ENCODE results near the gene CDC34. TPM values are rescaled to one million over a fixed set of nuclear protein-coding genes. Genes with fewer than 3 reads are reported as not detected.

CDC34 gene
- polyA plus RNA-seq, 2 of the 4 experiments (the other 2 are of a cell fraction), result 37.4 to 62.6 TPM

DNA sequence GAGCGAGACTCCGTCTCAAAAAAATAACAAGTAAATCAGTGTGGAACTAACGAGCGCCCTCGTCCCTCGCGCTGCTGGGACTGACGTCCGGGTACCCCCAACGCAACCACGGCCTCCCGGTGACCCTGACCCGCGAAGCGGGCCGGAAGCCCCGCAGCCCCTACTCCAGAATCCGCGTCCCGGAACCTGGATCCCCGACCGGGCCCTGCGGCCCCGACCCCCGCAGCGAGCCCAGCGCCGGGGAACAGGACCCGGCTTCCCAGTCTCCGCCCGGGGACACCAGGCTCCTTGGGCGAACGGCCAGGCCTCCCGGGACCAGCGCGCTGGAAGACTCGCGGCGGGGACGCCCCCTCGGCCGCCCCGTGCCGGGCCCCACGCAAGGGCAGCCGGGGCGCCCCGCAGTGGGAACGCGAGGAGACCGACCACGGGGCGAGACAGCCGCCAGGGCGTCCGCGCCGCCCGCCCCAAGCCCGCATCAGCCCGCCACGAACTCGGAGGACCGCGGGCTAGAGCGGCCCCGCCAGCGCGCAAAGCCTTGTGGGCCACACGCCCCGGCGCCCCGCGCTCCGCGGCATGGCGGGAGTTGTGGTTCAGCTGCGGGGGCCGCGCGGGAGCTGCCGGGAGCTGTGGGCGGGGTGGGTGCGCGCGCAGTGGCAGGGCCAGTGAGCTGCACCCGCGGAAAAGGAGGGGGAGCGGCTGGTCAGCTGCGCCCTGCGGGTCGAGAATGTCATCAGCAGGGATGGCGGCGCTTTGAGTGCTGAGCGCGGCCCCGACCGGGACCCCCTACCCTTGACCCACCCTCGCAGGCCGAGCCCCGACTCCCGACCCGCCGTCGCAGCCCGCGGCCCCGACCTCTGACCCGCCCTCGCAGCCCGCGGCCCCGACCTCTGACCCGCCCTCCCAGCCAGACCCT is 42.8 kb upstream of the CDC34 start (continued):
- TF ChIP-seq SMC3 (IDR thresholded peaks at IDR 0.05) (no peak), EHMT2 (IDR thresholded peaks at IDR 0.05; ENCODE audit: low read depth) (no peak), CBX2 (IDR thresholded peaks at IDR 0.05; ENCODE audit: borderline replicate concordance, low read depth) (no peak), RNF2 (IDR thresholded peaks at IDR 0.05; ENCODE audit: borderline replicate concordance, low read depth) (no peak), NR3C1 (IDR thresholded peaks at IDR 0.05) (no peak), POLR2AphosphoS2 (conservative IDR thresholded peaks at IDR 0.05; ENCODE audit: low read length) (no peak), FOSL2 (IDR thresholded peaks at IDR 0.05) (no peak), FOSL2 (CRISPR knock-in tag; IDR thresholded peaks at IDR 0.05) (no peak), KDM5A (IDR thresholded peaks at IDR 0.05) (no peak)
- TF ChIP-seq, protein P1, sequence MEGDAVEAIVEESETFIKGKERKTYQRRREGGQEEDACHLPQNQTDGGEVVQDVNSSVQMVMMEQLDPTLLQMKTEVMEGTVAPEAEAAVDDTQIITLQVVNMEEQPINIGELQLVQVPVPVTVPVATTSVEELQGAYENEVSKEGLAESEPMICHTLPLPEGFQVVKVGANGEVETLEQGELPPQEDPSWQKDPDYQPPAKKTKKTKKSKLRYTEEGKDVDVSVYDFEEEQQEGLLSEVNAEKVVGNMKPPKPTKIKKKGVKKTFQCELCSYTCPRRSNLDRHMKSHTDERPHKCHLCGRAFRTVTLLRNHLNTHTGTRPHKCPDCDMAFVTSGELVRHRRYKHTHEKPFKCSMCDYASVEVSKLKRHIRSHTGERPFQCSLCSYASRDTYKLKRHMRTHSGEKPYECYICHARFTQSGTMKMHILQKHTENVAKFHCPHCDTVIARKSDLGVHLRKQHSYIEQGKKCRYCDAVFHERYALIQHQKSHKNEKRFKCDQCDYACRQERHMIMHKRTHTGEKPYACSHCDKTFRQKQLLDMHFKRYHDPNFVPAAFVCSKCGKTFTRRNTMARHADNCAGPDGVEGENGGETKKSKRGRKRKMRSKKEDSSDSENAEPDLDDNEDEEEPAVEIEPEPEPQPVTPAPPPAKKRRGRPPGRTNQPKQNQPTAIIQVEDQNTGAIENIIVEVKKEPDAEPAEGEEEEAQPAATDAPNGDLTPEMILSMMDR (IDR thresholded peaks at IDR 0.05), result no peak; the same call in 2 of the 3 replicates
- TF ChIP-seq, protein P2, sequence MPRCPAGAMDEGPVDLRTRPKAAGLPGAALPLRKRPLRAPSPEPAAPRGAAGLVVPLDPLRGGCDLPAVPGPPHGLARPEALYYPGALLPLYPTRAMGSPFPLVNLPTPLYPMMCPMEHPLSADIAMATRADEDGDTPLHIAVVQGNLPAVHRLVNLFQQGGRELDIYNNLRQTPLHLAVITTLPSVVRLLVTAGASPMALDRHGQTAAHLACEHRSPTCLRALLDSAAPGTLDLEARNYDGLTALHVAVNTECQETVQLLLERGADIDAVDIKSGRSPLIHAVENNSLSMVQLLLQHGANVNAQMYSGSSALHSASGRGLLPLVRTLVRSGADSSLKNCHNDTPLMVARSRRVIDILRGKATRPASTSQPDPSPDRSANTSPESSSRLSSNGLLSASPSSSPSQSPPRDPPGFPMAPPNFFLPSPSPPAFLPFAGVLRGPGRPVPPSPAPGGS (IDR thresholded peaks at IDR 0.05), result 0 out of 3 replicates have a peak, but pooled peaks have one; percentile 45
- TF ChIP-seq, protein P3, sequence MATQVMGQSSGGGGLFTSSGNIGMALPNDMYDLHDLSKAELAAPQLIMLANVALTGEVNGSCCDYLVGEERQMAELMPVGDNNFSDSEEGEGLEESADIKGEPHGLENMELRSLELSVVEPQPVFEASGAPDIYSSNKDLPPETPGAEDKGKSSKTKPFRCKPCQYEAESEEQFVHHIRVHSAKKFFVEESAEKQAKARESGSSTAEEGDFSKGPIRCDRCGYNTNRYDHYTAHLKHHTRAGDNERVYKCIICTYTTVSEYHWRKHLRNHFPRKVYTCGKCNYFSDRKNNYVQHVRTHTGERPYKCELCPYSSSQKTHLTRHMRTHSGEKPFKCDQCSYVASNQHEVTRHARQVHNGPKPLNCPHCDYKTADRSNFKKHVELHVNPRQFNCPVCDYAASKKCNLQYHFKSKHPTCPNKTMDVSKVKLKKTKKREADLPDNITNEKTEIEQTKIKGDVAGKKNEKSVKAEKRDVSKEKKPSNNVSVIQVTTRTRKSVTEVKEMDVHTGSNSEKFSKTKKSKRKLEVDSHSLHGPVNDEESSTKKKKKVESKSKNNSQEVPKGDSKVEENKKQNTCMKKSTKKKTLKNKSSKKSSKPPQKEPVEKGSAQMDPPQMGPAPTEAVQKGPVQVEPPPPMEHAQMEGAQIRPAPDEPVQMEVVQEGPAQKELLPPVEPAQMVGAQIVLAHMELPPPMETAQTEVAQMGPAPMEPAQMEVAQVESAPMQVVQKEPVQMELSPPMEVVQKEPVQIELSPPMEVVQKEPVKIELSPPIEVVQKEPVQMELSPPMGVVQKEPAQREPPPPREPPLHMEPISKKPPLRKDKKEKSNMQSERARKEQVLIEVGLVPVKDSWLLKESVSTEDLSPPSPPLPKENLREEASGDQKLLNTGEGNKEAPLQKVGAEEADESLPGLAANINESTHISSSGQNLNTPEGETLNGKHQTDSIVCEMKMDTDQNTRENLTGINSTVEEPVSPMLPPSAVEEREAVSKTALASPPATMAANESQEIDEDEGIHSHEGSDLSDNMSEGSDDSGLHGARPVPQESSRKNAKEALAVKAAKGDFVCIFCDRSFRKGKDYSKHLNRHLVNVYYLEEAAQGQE (IDR thresholded peaks at IDR 0.05), result no peak

DNA sequence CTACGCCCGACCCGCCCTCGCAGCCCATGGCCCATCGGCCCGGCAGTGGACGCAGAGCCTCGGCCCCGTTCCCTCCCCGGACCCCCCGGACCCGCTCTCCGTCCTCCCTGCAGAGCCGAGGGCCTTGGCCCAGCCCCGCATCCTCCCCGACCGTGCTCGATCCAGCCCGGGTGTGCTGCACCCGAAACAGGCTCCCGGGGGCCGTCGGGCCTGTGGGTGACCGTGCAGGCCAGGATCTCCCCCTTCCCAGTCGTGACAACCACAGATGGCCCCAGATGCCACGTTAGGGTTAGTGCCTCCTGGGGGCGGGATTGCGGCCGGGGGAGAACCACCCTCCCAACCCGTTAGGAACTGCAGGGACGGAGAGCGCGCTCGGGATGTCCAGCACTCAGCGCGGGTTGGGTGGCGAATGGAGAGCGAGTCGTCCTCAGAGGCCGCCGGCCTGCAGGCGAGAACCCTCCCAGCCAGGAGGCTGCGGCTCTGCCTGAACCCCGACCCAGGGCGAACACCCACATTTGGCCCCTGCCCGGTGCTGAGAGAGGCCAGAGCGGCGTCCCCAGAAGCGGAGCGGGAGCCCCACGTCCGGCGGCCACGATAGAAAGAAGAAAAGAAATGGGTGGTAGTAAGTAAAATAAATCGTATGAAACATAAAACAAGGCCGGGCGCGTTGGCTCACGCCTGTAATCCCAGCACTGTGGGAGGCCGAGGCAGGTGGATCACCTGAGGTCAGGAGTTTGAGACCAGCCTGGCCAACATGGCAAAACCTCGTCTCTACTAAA is 42.0 kb upstream of the CDC34 start:
- FAIRE-seq, result no peak
- Histone ChIP-seq H3K4me2 (peak overlapping the region; percentile 89), H3K27ac (peak overlapping the region; percentile 100), H3K4me3 (peak overlapping the region; percentile 99), H3K9me3 (no peaks in the 10 kb centered on the region), H3K4me1 (no peaks in the 10 kb centered on the region; the same call in 2 of the 3 replicates)
- no peak for TF ChIP-seq HOXB5 (CRISPR knock-in tag; IDR thresholded peaks at IDR 0.05)
- TF ChIP-seq HOXB13 (CRISPR knock-in tag; IDR thresholded peaks at IDR 0.05; ENCODE audit: low read depth), result no peak
- TF ChIP-seq SREBF2 (IDR thresholded peaks at IDR 0.05), result no peak
- TF ChIP-seq, protein P2 (IDR thresholded peaks at IDR 0.05), result no peak
- TF ChIP-seq PHF8 (IDR thresholded peaks at IDR 0.05; ENCODE audit: borderline replicate concordance, low read depth), result 0 out of 2 replicates have a peak, but pooled peaks have one; percentile 27
- 95% methylated on average over 17 of the region's 61 CpGs for WGBS (ENCODE audit: missing lambda C conversion rate)
- ATAC-seq, result peak; percentile 36 to 40
- CTCF ChIA-PET, result no interaction called here
- POLR2A ChIA-PET, result interaction anchor here (1.0 kb wide), 1 partner anchor 17 kb away, joined by 9 read pairs; no protein-coding TSS in a partner anchor
- DNase-seq (ENCODE audit: low read depth in 1 of 2, low spot score in 1 of 2), result no peak
